Measurements from ENCODE around the gene ANXA6.

ANXA6 gene

DNA sequence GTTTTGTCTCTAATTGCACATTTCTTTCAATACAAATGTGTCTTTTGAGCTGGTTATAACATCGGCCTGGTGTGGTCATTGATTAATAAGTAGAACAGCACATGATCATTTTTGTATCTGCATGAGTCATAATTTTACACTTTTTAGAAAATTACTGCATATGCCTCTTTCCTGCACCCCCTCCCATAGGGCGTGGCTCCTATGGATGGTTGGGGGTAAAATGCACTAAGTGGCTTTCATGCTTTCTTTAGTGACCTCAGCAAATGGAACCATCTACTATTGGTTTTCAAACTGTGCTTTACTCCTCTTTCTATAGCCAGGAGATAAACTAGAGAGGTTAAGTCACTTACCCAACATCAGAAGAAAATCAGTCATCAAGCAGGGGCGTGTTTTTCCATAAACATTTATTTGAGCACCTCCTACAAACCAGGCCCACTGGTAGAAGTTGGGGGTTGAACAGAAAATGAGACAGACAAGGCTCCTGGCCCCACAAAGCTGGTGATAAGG lies 3.8 kb downstream of the ANXA6 start:
- no peak for DNase-seq (ENCODE audit: low read depth)
- TF ChIP-seq, protein P1, sequence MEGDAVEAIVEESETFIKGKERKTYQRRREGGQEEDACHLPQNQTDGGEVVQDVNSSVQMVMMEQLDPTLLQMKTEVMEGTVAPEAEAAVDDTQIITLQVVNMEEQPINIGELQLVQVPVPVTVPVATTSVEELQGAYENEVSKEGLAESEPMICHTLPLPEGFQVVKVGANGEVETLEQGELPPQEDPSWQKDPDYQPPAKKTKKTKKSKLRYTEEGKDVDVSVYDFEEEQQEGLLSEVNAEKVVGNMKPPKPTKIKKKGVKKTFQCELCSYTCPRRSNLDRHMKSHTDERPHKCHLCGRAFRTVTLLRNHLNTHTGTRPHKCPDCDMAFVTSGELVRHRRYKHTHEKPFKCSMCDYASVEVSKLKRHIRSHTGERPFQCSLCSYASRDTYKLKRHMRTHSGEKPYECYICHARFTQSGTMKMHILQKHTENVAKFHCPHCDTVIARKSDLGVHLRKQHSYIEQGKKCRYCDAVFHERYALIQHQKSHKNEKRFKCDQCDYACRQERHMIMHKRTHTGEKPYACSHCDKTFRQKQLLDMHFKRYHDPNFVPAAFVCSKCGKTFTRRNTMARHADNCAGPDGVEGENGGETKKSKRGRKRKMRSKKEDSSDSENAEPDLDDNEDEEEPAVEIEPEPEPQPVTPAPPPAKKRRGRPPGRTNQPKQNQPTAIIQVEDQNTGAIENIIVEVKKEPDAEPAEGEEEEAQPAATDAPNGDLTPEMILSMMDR (IDR thresholded peaks at IDR 0.05; ENCODE audit: control insufficient read depth, insufficient read depth, low read depth, low read length, missing control alignments): no peak
- H3K4me3 ChIP-seq (ENCODE audit: control insufficient read depth, low read depth, low read length): no peak overlapping the region

DNA sequence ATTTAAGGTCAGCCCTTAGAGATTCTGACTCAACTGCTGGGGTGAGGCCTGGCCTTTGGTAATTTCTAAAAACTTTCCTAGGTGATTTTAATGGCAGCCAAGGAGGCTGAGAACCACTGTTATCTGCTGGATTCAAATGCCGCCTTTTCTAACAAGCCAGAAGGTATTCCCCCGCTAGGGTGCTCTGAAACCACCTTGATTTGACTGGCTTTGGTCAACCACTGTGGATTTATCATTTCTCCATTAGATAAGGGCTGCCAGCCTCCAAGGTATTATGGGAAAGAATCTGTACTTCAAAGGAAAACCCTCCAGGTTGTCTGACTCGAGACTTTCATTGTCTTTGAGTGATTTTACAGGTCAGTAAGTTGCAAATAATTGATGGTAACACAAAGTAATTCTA lies 4.3 kb downstream of the ANXA6 start:
- TF ChIP-seq, protein P1 (IDR thresholded peaks at IDR 0.05; ENCODE audit: control insufficient read depth, insufficient read depth, low read depth, low read length, missing control alignments): no peak
- H3K4me3 ChIP-seq (ENCODE audit: control insufficient read depth, low read depth, low read length): no peak overlapping the region

DNA sequence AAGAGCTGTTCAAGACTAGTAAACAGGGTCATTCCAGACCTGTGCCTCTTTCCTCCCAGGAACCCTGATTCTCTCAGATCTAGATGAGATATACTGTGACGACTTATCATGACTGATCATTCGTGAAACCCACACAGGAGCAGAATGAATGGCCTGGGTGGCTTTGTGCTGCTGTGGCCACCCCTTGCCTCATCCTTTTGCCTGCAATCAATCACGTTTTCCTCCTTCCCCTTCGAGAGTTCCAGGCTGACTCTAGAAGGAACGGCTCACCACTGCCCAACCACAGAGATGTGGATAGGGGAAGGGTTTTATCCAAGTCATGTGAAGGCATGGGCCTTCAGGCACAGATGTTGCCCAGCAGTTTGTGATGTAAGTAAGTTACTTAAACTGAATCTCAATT lies 5.8 kb downstream of the ANXA6 start:
- TF ChIP-seq, protein P1 (IDR thresholded peaks at IDR 0.05; ENCODE audit: control insufficient read depth, insufficient read depth, low read depth, low read length, missing control alignments): no peak
- no peak overlapping the region for H3K4me3 ChIP-seq (ENCODE audit: control insufficient read depth, low read depth, low read length)
- DNase-seq (ENCODE audit: low read depth): no peak

More for the DNA sequence above, 4.3 kb downstream of the ANXA6 start:
- DNase-seq (ENCODE audit: low read depth): no peak

DNA sequence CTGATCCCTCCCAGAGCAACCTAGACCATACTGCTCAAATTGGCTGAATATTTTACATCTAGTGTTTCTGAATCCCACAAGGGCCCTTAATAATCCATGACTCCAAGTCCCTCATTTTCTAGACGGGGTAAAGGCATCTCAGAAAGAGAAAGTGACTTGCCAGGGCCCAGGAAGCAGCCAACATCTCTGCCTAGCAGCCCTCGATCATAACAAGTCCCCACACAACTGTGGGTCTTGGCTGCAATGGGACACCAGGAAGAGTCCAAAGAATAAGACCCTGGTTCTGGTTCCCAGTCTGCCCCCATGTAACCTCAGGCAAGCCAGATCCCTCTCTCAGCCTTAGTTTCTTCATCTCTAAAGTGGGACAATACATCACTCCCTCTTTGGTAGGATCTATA lies 6.3 kb downstream of the ANXA6 start:
- H3K4me3 ChIP-seq (ENCODE audit: control insufficient read depth, low read depth, low read length): no peak overlapping the region
- TF ChIP-seq, protein P1 (IDR thresholded peaks at IDR 0.05; ENCODE audit: control insufficient read depth, insufficient read depth, low read depth, low read length, missing control alignments): no peak
- no peak for DNase-seq (ENCODE audit: low read depth)

DNA sequence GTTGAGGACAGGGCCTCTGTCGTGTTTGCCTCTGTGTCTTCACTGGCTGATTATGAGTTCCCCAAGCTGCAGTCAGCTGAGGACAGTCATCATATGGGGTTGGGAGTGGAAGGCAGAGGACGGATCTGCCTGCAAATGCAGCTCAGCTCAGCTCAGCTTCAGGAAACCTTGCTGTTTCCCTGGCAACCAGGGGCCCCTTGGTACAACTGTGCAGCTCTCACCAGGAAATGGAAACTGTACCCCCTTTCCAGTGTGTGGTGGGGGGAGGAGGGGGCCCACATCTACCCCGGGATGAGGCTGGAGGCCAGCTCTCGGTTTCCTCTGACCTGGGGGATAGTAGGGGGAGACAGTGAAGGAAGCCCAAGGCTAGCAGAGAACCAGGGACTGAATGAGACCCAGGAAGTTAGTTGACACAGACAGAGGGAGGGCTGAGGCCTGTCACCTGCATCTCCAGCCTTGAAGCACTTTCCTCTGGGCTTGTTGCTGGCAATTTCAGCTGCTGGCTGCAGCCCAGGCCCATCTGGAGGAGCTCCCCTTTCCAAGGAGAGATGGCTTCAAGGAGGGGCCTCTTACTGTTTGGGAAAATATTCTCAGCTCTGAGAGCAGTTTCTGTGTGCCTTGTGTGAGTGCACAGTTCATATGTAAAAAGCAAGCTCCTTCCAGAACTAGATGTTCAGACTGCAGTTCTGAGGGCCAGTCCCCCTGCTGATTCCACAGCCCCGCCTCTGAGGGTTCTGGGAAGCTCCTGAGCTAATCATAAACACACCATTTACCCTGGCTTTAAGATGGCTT lies 6.9 kb downstream of the ANXA6 start:
- TF ChIP-seq, protein P1 (IDR thresholded peaks at IDR 0.05; ENCODE audit: control insufficient read depth, insufficient read depth, low read depth, low read length, missing control alignments): no peak
- DNase-seq (ENCODE audit: low read depth): no peak
- no peak overlapping the region for H3K4me3 ChIP-seq (ENCODE audit: control insufficient read depth, low read depth, low read length)

DNA sequence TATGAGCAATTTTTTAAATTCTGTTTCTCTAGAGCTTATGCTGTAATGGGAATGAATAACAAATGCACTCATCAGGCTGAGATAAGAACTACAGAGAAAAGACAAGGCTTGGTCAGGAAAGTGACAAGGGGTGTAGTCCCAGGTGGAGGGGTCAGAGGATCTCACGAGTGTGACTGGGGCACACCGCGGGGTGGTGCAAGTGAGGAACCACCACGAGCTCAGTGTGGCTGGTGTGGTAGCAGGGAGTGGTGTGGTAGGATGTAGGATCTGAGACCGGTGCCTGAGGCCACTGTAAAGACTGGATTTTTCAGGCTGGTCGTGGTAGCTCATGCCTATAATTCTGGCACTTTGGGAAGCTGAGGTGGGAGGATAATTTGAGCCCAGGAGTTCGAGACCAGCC lies 9.0 kb downstream of the ANXA6 start:
- TF ChIP-seq, protein P1 (IDR thresholded peaks at IDR 0.05; ENCODE audit: control insufficient read depth, insufficient read depth, low read depth, low read length, missing control alignments): no peak

More for the DNA sequence above, 9.0 kb downstream of the ANXA6 start:
- H3K4me3 ChIP-seq (ENCODE audit: control insufficient read depth, low read depth, low read length): no peak overlapping the region
- DNase-seq (ENCODE audit: low read depth): no peak
